Measurements from ENCODE around the gene CCNB2. TPM values are rescaled to one million over a fixed set of nuclear protein-coding genes. Genes with fewer than 3 reads are reported as not detected.
A peak's percentile ranks its signal among the peaks of the same experiment; 100 is the strongest.

The CCNB2 gene
- total and polyA plus RNA-seq, 2 experiments from 2014 or later: 15.3 to 20.9 TPM

- no peak overlapping the region for H3K4me2 ChIP-seq
- peak overlapping the region; percentile 61 for H3K27ac ChIP-seq
- no peaks in the 10 kb centered on the region for H3K79me2 ChIP-seq
- 66% methylated on average over 12 of the region's 12 CpGs for WGBS (ENCODE audit: low lambda C conversion rate, missing lambda C conversion rate)
- H3K9me3 ChIP-seq (ENCODE audit: low read depth): no peaks in the 10 kb centered on the region
- no peaks in the 10 kb centered on the region for H3K9me2 ChIP-seq (replicated peaks; ENCODE audit: insufficient read depth)
- no peaks in the 10 kb centered on the region for H3K27me3 ChIP-seq
- TF ChIP-seq EZH2 (IDR thresholded peaks at IDR 0.05; ENCODE audit: borderline replicate concordance): no peak
- no peak for TF ChIP-seq CTCF (IDR thresholded peaks at IDR 0.05; ENCODE audit: poor library complexity)
- no peak for TF ChIP-seq EZH2phosphoT487 (IDR thresholded peaks at IDR 0.05; ENCODE audit: low read depth, severe bottlenecking, unreplicated experiment)
- H3K4me1 ChIP-seq (ENCODE audit: insufficient read depth): peaks cover 17% of the 10 kb centered on the region
- no peak overlapping the region for H2AFZ ChIP-seq
- H3K4me3 ChIP-seq: no peak overlapping the region
- H4K20me1 ChIP-seq (ENCODE audit: insufficient read depth, poor library complexity, severe bottlenecking): no peaks in the 10 kb centered on the region
- DNase-seq (ENCODE audit: low spot score): peak; percentile 26
- no peaks in the 10 kb centered on the region for H3K36me3 ChIP-seq (replicated peaks; ENCODE audit: insufficient read depth, low read depth)
Measured at GRCh38 chr15:59170295-59171066, 65.5 kb downstream of the CCNB2 start.

DNA sequence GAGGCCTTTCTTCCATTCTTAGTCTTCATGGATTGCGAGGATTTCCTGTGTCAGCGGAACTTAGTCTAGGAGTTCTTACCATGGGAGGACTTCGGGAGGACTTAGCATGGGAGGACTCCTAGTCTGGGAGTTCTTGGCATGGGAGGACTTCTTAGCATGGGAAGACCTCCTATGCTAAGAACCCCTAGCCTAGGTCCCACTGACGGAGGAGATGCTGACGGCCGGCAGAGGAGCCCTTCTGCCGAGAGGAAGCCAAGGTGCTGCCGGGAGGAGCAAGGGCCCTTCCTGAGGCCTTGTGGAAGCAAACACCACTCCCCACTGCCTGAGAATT is 66.1 kb downstream of the CCNB2 start:
- Histone ChIP-seq H2AFZ (no peak overlapping the region), H3K9me3 (ENCODE audit: low read depth) (no peaks in the 10 kb centered on the region), H3K4me3 (no peak overlapping the region), H3K36me3 (replicated peaks; ENCODE audit: insufficient read depth, low read depth) (no peaks in the 10 kb centered on the region), H3K79me2 (no peaks in the 10 kb centered on the region), H3K4me1 (ENCODE audit: insufficient read depth) (peaks cover 23% of the 10 kb centered on the region), H3K27ac (peak overlapping the region; percentile 61), H3K27me3 (no peaks in the 10 kb centered on the region), H3K4me2 (no peak overlapping the region), H4K20me1 (ENCODE audit: insufficient read depth, poor library complexity, severe bottlenecking) (no peaks in the 10 kb centered on the region), H3K9me2 (replicated peaks; ENCODE audit: insufficient read depth) (no peaks in the 10 kb centered on the region)
- WGBS (ENCODE audit: low lambda C conversion rate, missing lambda C conversion rate): 98% methylated on average over 8 of the region's 8 CpGs
- no peak for TF ChIP-seq EZH2phosphoT487 (IDR thresholded peaks at IDR 0.05; ENCODE audit: low read depth, severe bottlenecking, unreplicated experiment)
- no peak for TF ChIP-seq CTCF (IDR thresholded peaks at IDR 0.05; ENCODE audit: poor library complexity)
- TF ChIP-seq EZH2 (IDR thresholded peaks at IDR 0.05; ENCODE audit: borderline replicate concordance): no peak
- no peak for DNase-seq (ENCODE audit: low spot score)

- Histone ChIP-seq H3K27ac (no peak overlapping the region), H2AFZ (no peak overlapping the region), H3K4me2 (no peak overlapping the region), H3K9me3 (ENCODE audit: low read depth) (no peaks in the 10 kb centered on the region), H3K9me2 (replicated peaks; ENCODE audit: insufficient read depth) (no peaks in the 10 kb centered on the region), H3K79me2 (no peaks in the 10 kb centered on the region), H3K4me1 (ENCODE audit: insufficient read depth) (peaks cover 15% of the 10 kb centered on the region), H3K27me3 (no peaks in the 10 kb centered on the region), H4K20me1 (ENCODE audit: insufficient read depth, poor library complexity, severe bottlenecking) (no peaks in the 10 kb centered on the region), H3K36me3 (replicated peaks; ENCODE audit: insufficient read depth, low read depth) (no peaks in the 10 kb centered on the region), H3K4me3 (no peak overlapping the region)
- DNase-seq (ENCODE audit: low spot score): no peak
- 98% methylated on average over 7 of the region's 7 CpGs for WGBS (ENCODE audit: low lambda C conversion rate, missing lambda C conversion rate)
- TF ChIP-seq EZH2phosphoT487 (IDR thresholded peaks at IDR 0.05; ENCODE audit: low read depth, severe bottlenecking, unreplicated experiment) (no peak), EZH2 (IDR thresholded peaks at IDR 0.05; ENCODE audit: borderline replicate concordance) (no peak), CTCF (IDR thresholded peaks at IDR 0.05; ENCODE audit: poor library complexity) (no peak)
Measured at GRCh38 chr15:59172289-59172901, 67.4 kb downstream of the CCNB2 start.
